Mucosa of descending colon (tissue), 3 donors: ENCODE data around the gene IFT74. TPM values are rescaled to one million over a fixed set of nuclear protein-coding genes. Genes with fewer than 3 reads are reported as not detected.
A peak's percentile ranks its signal among the peaks of the same experiment; 100 is the strongest.

Source experiments
- ATAC-seq: fragments of 200-7000 bp; cut with Tn5 transposase; one replicate; pipeline ENCODE4 v1.9.1; 2020; ENCODE audit warnings: mild to moderate bottlenecking, moderate library complexity
- DNase-seq, 3 donors: peaks; one replicate each; pipeline ENCODE4 v3.0.0-alpha.2; 2020
- H3K36me3 ChIP-seq: fragments of 200-600 bp; one replicate; pipeline ENCODE4 v1.8.0; 2021; ENCODE audit warnings: low read depth, mild to moderate bottlenecking
- H3K4me1 ChIP-seq: fragments of 200-600 bp; one replicate; pipeline ENCODE4 v1.8.0; 2021; ENCODE audit warnings: low read depth, mild to moderate bottlenecking
- H3K4me3 ChIP-seq: fragments of 200-600 bp; one replicate; pipeline ENCODE4 v1.8.0; 2021; ENCODE audit warnings: mild to moderate bottlenecking
- H3K9me3 ChIP-seq: fragments of 200-600 bp; one replicate; pipeline ENCODE4 v1.8.0; 2021; ENCODE audit warnings: mild to moderate bottlenecking
- CTCF ChIP-seq: fragments of 200-600 bp; IDR thresholded peaks from one replicate; pipeline ENCODE4 v1.8.0; 2022; ENCODE audit warnings: antibody characterized with exemption, mild to moderate bottlenecking
- intact Hi-C, 2 donors: fragments of 100-400 bp; cut with DNase I in 1 of 2; cut with micrococcal nuclease in 1 of 2; formaldehyde crosslinking; loops; one replicate each; pipeline versions ENCODE4 v1.11.0 to v1.11.1; 2022; cut with DNase I, micrococcal nuclease
- total RNA-seq, 3 donors: library from RNA; stranded (reverse); fragmentation: NEBNext Ultra II Directional in 2 of 3; extraction: Animal tissue kit (Norgen Biotek cat#: 25700) in 2 of 3; gene quantifications; one replicate each; pipeline versions ENCODE4 v1.2.1 to v1.2.4, GENCODE V29; 2021 to 2023
- donor health status: DM: no; HTN: no; CAD: no; lungs with moderate emphysema.
- donor health status: DM: no; HTN: no; CAD: no.
- donor health status: DM: no; HTN: yes; CAD: no.

The IFT74 gene
- total RNA-seq, 3 donors from 2014 or later: 16.6 to 18.2 (median 17.3) TPM

GRCh38 chr9:27037499-27037898, 81.3 kb downstream of the IFT74 start:
- H3K36me3 ChIP-seq: no peaks in the 10 kb centered on the region
- no peak for TF ChIP-seq CTCF
- no peak for DNase-seq
- intact Hi-C loops: no loop called here
- H3K4me1 ChIP-seq: no peaks in the 10 kb centered on the region
- no peak overlapping the region for H3K4me3 ChIP-seq
- ATAC-seq: no peak
- H3K9me3 ChIP-seq: no peaks in the 10 kb centered on the region

- TF ChIP-seq CTCF: no peak
- intact Hi-C loops: no loop called here
- Histone ChIP-seq H3K4me1 (no peaks in the 10 kb centered on the region), H3K4me3 (no peak overlapping the region), H3K36me3 (no peaks in the 10 kb centered on the region), H3K9me3 (no peaks in the 10 kb centered on the region)
- ATAC-seq: no peak
- DNase-seq: no peak
Observed at GRCh38 chr9:27041746-27042145, 85.5 kb downstream of the IFT74 start.

- ATAC-seq: no peak
- TF ChIP-seq CTCF: no peak
- Histone ChIP-seq H3K4me3 (no peak overlapping the region), H3K36me3 (no peaks in the 10 kb centered on the region), H3K9me3 (no peaks in the 10 kb centered on the region), H3K4me1 (no peaks in the 10 kb centered on the region)
- intact Hi-C loops: no loop called here
- no peak for DNase-seq
Observed at GRCh38 chr9:27042476-27042875, 86.3 kb downstream of the IFT74 start.

GRCh38 chr9:27043176-27043575, 87.0 kb downstream of the IFT74 start:
- no peaks in the 10 kb centered on the region for H3K9me3 ChIP-seq
- DNase-seq (no peak), ATAC-seq (no peak)
- intact Hi-C loops: no loop called here
- no peak overlapping the region for H3K4me3 ChIP-seq
- no peaks in the 10 kb centered on the region for H3K4me1 ChIP-seq
- no peaks in the 10 kb centered on the region for H3K36me3 ChIP-seq
- TF ChIP-seq CTCF: no peak

- DNase-seq (no peak), ATAC-seq (no peak)
- no peak for TF ChIP-seq CTCF
- intact Hi-C loops: no loop called here
- Histone ChIP-seq H3K4me3 (no peak overlapping the region), H3K4me1 (no peaks in the 10 kb centered on the region), H3K9me3 (no peaks in the 10 kb centered on the region), H3K36me3 (no peaks in the 10 kb centered on the region)
Observed at GRCh38 chr9:27047136-27047535, 90.9 kb downstream of the IFT74 start.

- no peaks in the 10 kb centered on the region for H3K9me3 ChIP-seq
Observed at GRCh38 chr9:27053369-27054022, 97.3 kb downstream of the IFT74 start.

More at GRCh38 chr9:27053369-27054022, 97.3 kb downstream of the IFT74 start:
- H3K4me1 ChIP-seq: peaks cover 13% of the 10 kb centered on the region
- H3K4me3 ChIP-seq: no peak overlapping the region
- intact Hi-C loops: no loop called here
- no peak for TF ChIP-seq CTCF
- peak in 1 of 3 donors; percentile 8 for DNase-seq
- peak; percentile 73 for ATAC-seq
- no peaks in the 10 kb centered on the region for H3K36me3 ChIP-seq
